ENCODE results near the gene PNKP.

DNA sequence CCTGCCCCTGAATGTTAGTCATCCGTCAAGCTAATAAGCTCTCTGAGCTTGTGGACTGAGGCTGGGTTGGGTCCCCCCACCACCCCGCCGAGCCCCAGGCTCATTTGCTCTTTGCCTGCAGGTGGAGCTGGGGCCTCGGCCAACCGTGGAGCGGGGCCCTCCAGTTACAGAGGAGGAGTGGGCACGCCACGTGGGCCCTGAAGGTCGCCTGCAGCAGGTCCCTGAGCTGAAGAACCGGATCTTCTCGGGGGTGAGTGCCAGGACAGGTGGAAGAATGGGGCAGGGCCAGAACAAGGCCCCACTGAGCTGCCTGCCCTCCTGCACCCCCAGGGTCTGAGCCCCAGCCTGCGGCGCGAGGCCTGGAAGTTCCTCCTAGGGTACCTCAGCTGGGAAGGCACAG lies 15.3 kb upstream of the PNKP start:
- TF ChIP-seq, protein P1, sequence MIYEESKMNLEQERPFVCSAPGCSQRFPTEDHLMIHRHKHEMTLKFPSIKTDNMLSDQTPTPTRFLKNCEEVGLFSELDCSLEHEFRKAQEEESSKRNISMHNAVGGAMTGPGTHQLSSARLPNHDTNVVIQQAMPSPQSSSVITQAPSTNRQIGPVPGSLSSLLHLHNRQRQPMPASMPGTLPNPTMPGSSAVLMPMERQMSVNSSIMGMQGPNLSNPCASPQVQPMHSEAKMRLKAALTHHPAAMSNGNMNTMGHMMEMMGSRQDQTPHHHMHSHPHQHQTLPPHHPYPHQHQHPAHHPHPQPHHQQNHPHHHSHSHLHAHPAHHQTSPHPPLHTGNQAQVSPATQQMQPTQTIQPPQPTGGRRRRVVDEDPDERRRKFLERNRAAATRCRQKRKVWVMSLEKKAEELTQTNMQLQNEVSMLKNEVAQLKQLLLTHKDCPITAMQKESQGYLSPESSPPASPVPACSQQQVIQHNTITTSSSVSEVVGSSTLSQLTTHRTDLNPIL (CRISPR knock-in tag; IDR thresholded peaks at IDR 0.05; ENCODE audit: low read depth), result no peak
- TF ChIP-seq ZNF8 (CRISPR knock-in tag; IDR thresholded peaks at IDR 0.05), result no peak
- TF ChIP-seq, protein P2, sequence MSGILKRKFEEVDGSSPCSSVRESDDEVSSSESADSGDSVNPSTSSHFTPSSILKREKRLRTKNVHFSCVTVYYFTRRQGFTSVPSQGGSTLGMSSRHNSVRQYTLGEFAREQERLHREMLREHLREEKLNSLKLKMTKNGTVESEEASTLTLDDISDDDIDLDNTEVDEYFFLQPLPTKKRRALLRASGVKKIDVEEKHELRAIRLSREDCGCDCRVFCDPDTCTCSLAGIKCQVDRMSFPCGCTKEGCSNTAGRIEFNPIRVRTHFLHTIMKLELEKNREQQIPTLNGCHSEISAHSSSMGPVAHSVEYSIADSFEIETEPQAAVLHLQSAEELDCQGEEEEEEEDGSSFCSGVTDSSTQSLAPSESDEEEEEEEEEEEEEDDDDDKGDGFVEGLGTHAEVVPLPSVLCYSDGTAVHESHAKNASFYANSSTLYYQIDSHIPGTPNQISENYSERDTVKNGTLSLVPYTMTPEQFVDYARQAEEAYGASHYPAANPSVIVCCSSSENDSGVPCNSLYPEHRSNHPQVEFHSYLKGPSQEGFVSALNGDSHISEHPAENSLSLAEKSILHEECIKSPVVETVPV (CRISPR knock-in tag; IDR thresholded peaks at IDR 0.05), result no peak
- TF ChIP-seq, protein P3, sequence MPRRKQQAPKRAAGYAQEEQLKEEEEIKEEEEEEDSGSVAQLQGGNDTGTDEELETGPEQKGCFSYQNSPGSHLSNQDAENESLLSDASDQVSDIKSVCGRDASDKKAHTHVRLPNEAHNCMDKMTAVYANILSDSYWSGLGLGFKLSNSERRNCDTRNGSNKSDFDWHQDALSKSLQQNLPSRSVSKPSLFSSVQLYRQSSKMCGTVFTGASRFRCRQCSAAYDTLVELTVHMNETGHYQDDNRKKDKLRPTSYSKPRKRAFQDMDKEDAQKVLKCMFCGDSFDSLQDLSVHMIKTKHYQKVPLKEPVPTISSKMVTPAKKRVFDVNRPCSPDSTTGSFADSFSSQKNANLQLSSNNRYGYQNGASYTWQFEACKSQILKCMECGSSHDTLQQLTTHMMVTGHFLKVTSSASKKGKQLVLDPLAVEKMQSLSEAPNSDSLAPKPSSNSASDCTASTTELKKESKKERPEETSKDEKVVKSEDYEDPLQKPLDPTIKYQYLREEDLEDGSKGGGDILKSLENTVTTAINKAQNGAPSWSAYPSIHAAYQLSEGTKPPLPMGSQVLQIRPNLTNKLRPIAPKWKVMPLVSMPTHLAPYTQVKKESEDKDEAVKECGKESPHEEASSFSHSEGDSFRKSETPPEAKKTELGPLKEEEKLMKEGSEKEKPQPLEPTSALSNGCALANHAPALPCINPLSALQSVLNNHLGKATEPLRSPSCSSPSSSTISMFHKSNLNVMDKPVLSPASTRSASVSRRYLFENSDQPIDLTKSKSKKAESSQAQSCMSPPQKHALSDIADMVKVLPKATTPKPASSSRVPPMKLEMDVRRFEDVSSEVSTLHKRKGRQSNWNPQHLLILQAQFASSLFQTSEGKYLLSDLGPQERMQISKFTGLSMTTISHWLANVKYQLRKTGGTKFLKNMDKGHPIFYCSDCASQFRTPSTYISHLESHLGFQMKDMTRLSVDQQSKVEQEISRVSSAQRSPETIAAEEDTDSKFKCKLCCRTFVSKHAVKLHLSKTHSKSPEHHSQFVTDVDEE (CRISPR knock-in tag; IDR thresholded peaks at IDR 0.05), result no peak
- TF ChIP-seq TOX (CRISPR knock-in tag; IDR thresholded peaks at IDR 0.05; ENCODE audit: borderline replicate concordance), result no peak
- TF ChIP-seq, protein P4, sequence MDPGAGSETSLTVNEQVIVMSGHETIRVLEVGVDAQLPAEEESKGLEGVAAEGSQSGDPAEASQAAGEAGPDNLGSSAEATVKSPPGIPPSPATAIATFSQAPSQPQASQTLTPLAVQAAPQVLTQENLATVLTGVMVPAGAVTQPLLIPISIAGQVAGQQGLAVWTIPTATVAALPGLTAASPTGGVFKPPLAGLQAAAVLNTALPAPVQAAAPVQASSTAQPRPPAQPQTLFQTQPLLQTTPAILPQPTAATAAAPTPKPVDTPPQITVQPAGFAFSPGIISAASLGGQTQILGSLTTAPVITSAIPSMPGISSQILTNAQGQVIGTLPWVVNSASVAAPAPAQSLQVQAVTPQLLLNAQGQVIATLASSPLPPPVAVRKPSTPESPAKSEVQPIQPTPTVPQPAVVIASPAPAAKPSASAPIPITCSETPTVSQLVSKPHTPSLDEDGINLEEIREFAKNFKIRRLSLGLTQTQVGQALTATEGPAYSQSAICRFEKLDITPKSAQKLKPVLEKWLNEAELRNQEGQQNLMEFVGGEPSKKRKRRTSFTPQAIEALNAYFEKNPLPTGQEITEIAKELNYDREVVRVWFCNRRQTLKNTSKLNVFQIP (CRISPR knock-in tag; IDR thresholded peaks at IDR 0.05; ENCODE audit: borderline replicate concordance, low read depth), result no peak
- no peak for TF ChIP-seq GLIS3 (CRISPR knock-in tag; IDR thresholded peaks at IDR 0.05)
- TF ChIP-seq SNAI2 (CRISPR knock-in tag; IDR thresholded peaks at IDR 0.05), result no peak

Measured in SK-N-SH treated with all-trans-retinoic acid at 6 μM for 48 hours (cell line).